BJ (cell line): ENCODE data around the gene SLX4. TPM values are rescaled to one million over a fixed set of nuclear protein-coding genes. Genes with fewer than 3 reads are reported as not detected.
A peak's percentile ranks its signal among the peaks of the same experiment; 100 is the strongest.
"Not testable (repeated sequence)": the region's sequence is repeated elsewhere in the genome, so short reads cannot be mapped to it uniquely, and the experiment has no call there.

ENCODE experiments used
- CTCF ChIA-PET: fragments of 350-600 bp; formaldehyde crosslinking; extraction: SDS; loops from one replicate; lab custom pipeline; 2021; ENCODE audit warnings: antibody characterized with exemption, inconsistent platforms; lab: Yijun Ruan, JAX
- POLR2A ChIA-PET: fragments of 300-600 bp; sonication (Branson Sonifier 250); formaldehyde crosslinking; extraction: SDS; loops from one replicate; lab custom pipeline; 2021; ENCODE audit warnings: antibody characterized with exemption; lab: Charles Lee
- DNase-seq: peaks from one replicate; pipeline ENCODE4 v3.0.0-alpha.2; 2011; ENCODE audit warnings: low read depth
- H3K27me3 ChIP-seq: 2 replicates; pipeline ENCODE4 v1.6.0; 2011; ENCODE audit warnings: low read length; ENCODE audit not compliant: control insufficient read depth, insufficient read depth
- H3K36me3 ChIP-seq: 2 replicates; pipeline ENCODE4 v1.5.1; 2011; ENCODE audit warnings: low read length; ENCODE audit not compliant: control insufficient read depth, insufficient read depth
- H3K4me3 ChIP-seq: 2 replicates; pipeline ENCODE4 v1.5.1; 2011; ENCODE audit warnings: low read depth, mild to moderate bottlenecking, control low read depth, low read length
- polyA minus RNA-seq: library from RNA; depleted of rRNA, polyadenylated mRNA; stranded (reverse); fragments of >200 nt; gene quantifications from 2 replicates; pipeline ENCODE4 v1.2.3, GENCODE V29; 2011; rRNA and poly(A)+ RNA removed
- polyA plus RNA-seq: library from polyadenylated mRNA; depleted of rRNA; stranded (reverse); fragments of >200 nt; gene quantifications from 2 replicates; pipeline ENCODE4 v1.2.3, GENCODE V29; 2011; rRNA removed
- TF ChIP-seq, protein P1 (sequence below): IDR thresholded peaks from 2 replicates; pipeline ENCODE4 v1.5.1; 2011; ENCODE audit warnings: low read depth, mild to moderate bottlenecking, control low read depth, inconsistent platforms, low read length, moderate library complexity; ENCODE audit not compliant: insufficient read depth

The SLX4 gene
- polyA plus RNA-seq: 0.92 and 0.97 TPM in 2 replicates
- 1.6 and 2.4 TPM in 2 replicates for polyA minus RNA-seq

DNA sequence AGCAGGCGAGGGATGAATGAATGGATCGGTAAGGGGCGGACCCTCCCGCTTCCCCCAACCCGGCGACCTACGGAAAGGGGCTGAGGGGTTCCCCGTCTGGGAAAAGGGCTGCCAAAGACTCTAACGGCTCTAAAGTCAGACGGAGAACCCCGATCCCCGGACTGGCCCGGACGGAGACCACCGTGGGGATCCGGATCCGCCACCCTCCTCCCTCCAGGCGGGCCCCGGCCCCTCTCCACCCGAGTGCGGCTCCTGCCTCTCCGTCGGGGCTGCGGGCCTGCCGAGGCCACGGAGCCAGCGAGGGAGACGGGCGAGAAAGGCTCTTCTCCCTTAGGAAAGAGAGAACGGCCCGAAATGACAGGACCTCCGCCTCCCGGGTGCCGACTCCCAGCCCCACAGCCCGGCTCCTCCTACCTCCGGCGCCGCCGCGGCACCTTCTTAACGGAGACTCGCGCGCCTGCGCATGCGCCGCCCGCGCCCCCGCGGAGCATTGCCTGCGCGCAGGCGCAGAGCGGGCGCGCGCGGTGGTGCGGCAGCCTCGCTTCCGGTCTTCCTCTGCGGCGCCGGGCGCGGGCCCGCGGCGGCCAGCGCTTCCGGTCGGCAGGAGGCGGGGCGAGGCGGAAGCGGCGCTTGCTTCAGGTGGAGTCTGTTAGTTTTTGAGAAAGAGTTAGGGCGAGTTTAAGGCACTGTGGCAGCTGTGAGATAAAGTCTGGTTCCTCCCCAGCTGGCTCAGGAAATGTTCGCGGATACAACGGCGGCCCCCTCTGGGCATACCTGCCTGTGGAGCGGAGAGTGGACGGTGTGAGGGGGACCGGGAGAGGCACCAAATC lies at the start of gene SLX4:
Gene SLX4, minus strand, starts transcription at position 461 of the 830 bp plus-strand sequence. CDS start 2,642 bp downstream, outside the sequence.
- TF ChIP-seq, protein P1, sequence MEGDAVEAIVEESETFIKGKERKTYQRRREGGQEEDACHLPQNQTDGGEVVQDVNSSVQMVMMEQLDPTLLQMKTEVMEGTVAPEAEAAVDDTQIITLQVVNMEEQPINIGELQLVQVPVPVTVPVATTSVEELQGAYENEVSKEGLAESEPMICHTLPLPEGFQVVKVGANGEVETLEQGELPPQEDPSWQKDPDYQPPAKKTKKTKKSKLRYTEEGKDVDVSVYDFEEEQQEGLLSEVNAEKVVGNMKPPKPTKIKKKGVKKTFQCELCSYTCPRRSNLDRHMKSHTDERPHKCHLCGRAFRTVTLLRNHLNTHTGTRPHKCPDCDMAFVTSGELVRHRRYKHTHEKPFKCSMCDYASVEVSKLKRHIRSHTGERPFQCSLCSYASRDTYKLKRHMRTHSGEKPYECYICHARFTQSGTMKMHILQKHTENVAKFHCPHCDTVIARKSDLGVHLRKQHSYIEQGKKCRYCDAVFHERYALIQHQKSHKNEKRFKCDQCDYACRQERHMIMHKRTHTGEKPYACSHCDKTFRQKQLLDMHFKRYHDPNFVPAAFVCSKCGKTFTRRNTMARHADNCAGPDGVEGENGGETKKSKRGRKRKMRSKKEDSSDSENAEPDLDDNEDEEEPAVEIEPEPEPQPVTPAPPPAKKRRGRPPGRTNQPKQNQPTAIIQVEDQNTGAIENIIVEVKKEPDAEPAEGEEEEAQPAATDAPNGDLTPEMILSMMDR: no peak
- ChIA-PET CTCF (no interaction called here), POLR2A (no interaction called here)
- peak; percentile 63 for DNase-seq
- Histone ChIP-seq H3K4me3 (peak within 1 kb of the TSS; percentile 95), H3K36me3 (no peaks in the 10 kb centered on the region), H3K27me3 (no peaks in the 10 kb centered on the region)

GRCh38 chr16:3659251-3659650 lies 47.8 kb upstream of the SLX4 start:
- ChIA-PET CTCF (interaction anchor here (1.2 kb wide), 1 partner anchor 12 kb away, joined by 3 read pairs; no protein-coding TSS in a partner anchor), POLR2A (no interaction called here)
- TF ChIP-seq, protein P1: no peak
- peaks cover 39% of the 10 kb centered on the region for H3K36me3 ChIP-seq
- DNase-seq: no peak
- no peaks in the 10 kb centered on the region for H3K27me3 ChIP-seq
- no peak overlapping the region for H3K4me3 ChIP-seq

DNA sequence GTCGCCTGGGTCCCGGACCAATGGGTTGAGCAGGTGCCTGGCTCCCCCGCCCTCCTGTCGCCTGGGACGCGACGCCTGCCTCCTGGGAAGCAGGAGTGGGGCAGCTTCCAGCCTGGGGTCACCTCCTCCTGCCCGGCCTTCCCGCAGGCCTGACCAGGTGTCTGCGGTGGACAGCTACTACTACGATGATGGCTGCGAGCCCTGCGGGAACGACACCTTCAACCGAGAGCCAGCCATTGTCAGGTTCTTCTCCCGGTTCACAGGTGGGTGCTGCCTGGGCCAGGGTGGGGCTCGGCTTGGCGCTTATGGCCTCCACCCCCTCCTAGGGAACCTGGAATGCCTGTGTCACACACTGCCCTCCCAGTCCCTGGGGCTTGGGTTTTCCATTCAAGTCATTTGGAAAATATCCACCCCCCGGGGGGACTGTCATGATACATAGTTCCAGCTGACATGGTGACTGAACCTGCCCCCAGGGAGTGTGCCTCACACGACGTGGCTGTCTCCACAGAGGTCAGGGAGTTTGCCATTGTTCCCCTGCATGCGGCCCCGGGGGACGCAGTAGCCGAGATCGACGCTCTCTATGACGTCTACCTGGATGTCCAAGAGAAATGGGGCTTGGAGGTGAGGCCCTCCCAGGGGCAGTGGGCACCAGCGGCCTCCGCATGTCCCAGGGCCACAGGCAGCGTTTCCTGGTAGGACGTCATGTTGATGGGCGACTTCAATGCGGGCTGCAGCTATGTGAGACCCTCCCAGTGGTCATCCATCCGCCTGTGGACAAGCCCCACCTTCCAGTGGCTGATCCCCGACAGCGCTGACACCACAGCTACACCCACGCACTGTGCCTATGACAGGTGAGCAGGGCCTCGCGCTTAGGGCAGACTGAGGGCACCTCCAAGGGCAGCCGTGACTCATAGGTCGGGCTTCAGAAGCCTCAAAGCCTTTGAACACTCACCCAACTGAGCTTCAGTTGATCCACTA lies 45.4 kb upstream of the SLX4 start:
- ChIA-PET CTCF (interaction anchor here (1.2 to 1.5 kb wide), 2 partner anchors 34 to 246 kb away, joined by 3 to 5 read pairs; no protein-coding TSS in a partner anchor), POLR2A (no interaction called here)
- peaks cover 33% of the 10 kb centered on the region for H3K36me3 ChIP-seq
- H3K4me3 ChIP-seq: no peak overlapping the region
- no peaks in the 10 kb centered on the region for H3K27me3 ChIP-seq
- no peak for DNase-seq
- TF ChIP-seq, protein P1: no peak

GRCh38 chr16:3656160-3656490 lies 44.7 kb upstream of the SLX4 start:
- POLR2A ChIA-PET, H3K27me3 ChIP-seq, H3K4me3 ChIP-seq, DNase-seq: not testable (repeated sequence)
- CTCF ChIA-PET: interaction anchor here (1.2 kb wide), 1 partner anchor 246 kb away, joined by 3 read pairs; no protein-coding TSS in a partner anchor
- H3K36me3 ChIP-seq: peaks cover 28% of the 10 kb centered on the region

- ChIA-PET CTCF (interaction anchor here (0.8 to 1.2 kb wide), 4 partner anchors 9 to 247 kb away, joined by 3 to 4 read pairs (median 3); no protein-coding TSS in a partner anchor), POLR2A (no interaction called here)
- Histone ChIP-seq H3K36me3 (peaks cover 28% of the 10 kb centered on the region), H3K4me3 (no peak overlapping the region), H3K27me3 (no peaks in the 10 kb centered on the region)
- TF ChIP-seq, protein P1: no peak
- no peak for DNase-seq
Measured at GRCh38 chr16:3655396-3656159, 44.2 kb upstream of the SLX4 start.
